Endothelial cell (in vitro differentiated cells): ENCODE results near the gene MGAT3. TPM values are rescaled to one million over a fixed set of nuclear protein-coding genes. Genes with fewer than 3 reads are reported as not detected.

Experiments
- DNase-seq: peaks from one replicate; pipeline ENCODE4 v3.0.0; 2021; ENCODE audit warnings: low spot score
- H3K27ac Mint-ChIP-seq: one replicate; pipeline ENCODE4 v1.8.0; 2021; ENCODE audit warnings: mixed read lengths, inconsistent platforms; ENCODE audit not compliant: unreplicated experiment
- H3K27me3 Mint-ChIP-seq: one replicate; pipeline ENCODE4 v1.8.0; 2021; ENCODE audit warnings: mild to moderate bottlenecking, moderate library complexity, mixed read lengths, inconsistent platforms; ENCODE audit not compliant: unreplicated experiment
- H3K36me3 Mint-ChIP-seq: one replicate; pipeline ENCODE4 v1.8.0; 2021; ENCODE audit warnings: mild to moderate bottlenecking, low read depth, mixed read lengths, inconsistent platforms; ENCODE audit not compliant: unreplicated experiment
- H3K4me1 Mint-ChIP-seq: one replicate; pipeline ENCODE4 v1.8.0; 2021; ENCODE audit warnings: mild to moderate bottlenecking, mixed read lengths, inconsistent platforms; ENCODE audit not compliant: unreplicated experiment
- H3K4me3 Mint-ChIP-seq: one replicate; pipeline ENCODE4 v1.8.0; 2021; ENCODE audit warnings: mild to moderate bottlenecking, mixed read lengths, inconsistent platforms; ENCODE audit not compliant: unreplicated experiment
- H3K9me3 Mint-ChIP-seq: one replicate; pipeline ENCODE4 v1.8.0; 2021; ENCODE audit warnings: mixed read lengths, inconsistent platforms; ENCODE audit not compliant: unreplicated experiment
- CTCF ChIP-seq: fragments of 200-600 bp; sonication (generic); IDR thresholded peaks from one replicate; pipeline ENCODE4 v1.5.0; 2021; ENCODE audit warnings: antibody characterized with exemption; ENCODE audit not compliant: unreplicated experiment
- total RNA-seq: library from RNA; stranded (reverse); fragmentation: NEBNext Ultra II Directional; extraction: Animal tissue kit (Norgen Biotek cat#: 25700); gene quantifications from one replicate; pipeline ENCODE4 v1.2.1, GENCODE V29; 2021; ENCODE audit not compliant: unreplicated experiment

Gene MGAT3
- total RNA-seq, 1 donor from 2014 or later, result 0.87 TPM

- no peaks in the 10 kb centered on the region for H3K9me3 Mint-ChIP-seq
- DNase-seq, result no peak
Measured at GRCh38 chr22:39526736-39527171, 69.9 kb downstream of the MGAT3 start.

GRCh38 chr22:39527481-39527961 is 70.7 kb downstream of the MGAT3 start:
- Mint-ChIP-seq H3K4me1 (peaks cover 57% of the 10 kb centered on the region), H3K36me3 (peaks cover 32% of the 10 kb centered on the region), H3K27ac (no peak overlapping the region), H3K4me3 (peak overlapping the region; percentile 59), H3K9me3 (no peaks in the 10 kb centered on the region), H3K27me3 (peaks cover 7% of the 10 kb centered on the region)
- DNase-seq, result no peak
- TF ChIP-seq CTCF, result no peak

More at GRCh38 chr22:39526736-39527171, 69.9 kb downstream of the MGAT3 start:
- H3K36me3 Mint-ChIP-seq, result peaks cover 40% of the 10 kb centered on the region
- no peak for TF ChIP-seq CTCF
- H3K27ac Mint-ChIP-seq, result no peak overlapping the region
- peaks cover 60% of the 10 kb centered on the region for H3K4me1 Mint-ChIP-seq
- peaks cover 9% of the 10 kb centered on the region for H3K27me3 Mint-ChIP-seq
- no peak overlapping the region for H3K4me3 Mint-ChIP-seq

DNA sequence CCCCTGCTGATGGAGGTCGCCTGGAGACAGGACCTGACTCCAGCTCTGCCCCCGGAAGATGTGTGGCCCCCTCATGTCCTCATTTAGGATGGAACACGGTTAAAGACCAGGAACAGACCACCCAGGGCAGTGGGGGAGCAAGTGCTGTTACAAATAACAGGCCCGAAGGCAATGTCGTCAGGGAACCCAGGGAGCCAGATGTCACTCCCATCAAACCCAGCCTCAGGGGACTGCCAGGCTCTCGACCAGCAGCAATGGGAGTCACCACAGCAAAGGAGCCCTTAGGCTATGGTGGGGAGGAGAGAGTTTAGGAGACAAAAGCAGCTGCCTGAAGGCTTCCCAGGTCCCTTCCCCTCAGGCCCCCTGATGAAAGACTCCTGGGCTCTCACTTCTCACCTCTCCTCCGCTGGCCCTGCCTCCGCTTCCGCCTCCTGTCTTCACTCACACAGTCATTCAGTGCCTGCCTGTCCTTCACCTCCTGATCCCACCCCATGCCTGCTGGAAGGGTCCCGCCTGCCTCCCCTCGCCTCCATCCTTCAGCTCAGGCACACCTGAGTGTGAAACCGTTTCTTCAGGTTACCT is 71.4 kb downstream of the MGAT3 start:
- Mint-ChIP-seq H3K4me3 (no peak overlapping the region), H3K27me3 (peaks cover 2% of the 10 kb centered on the region), H3K27ac (no peak overlapping the region), H3K4me1 (peaks cover 56% of the 10 kb centered on the region), H3K36me3 (peaks cover 26% of the 10 kb centered on the region), H3K9me3 (no peaks in the 10 kb centered on the region)
- no peak for DNase-seq
- no peak for TF ChIP-seq CTCF

DNA sequence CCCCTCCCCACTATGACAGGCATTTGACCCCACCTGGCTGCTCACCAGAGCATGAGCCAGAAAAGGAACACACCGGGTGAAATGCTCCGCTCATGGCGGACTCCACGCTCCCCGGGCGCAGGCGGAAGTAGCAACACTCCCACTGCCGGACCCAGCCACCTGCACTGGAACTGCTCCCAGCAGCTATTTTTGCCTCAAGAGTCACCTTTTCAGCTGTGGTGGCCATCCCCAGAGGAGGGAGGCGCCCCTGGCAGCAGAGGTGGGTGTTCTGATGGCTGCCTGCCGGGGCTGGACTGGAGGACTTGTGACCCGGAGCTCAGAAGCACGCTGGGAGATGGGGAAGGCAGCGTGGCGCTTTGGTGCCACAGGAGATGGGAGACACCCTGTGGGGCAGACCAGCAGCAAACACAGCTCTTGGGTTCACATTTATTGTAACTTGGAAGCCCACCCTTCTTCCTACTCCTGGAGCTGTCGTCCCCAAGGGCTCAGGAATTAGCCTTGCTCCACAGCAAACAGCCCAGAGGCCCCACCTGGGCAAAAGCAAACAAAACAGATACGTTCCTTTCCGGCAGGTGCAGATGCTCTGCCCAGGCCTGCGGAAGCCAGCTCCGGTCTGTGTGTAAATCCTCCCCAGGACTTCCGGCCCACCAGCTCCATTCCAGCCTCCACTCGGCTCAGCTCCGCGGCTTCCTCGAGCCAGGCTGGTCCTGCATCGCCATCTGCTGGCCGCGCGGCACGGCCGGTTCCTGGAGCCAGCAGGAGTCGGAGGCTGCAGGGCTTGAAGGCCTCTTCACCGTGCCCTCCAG is 72.1 kb downstream of the MGAT3 start:
- Mint-ChIP-seq H3K36me3 (peaks cover 22% of the 10 kb centered on the region), H3K4me3 (no peak overlapping the region), H3K27ac (no peak overlapping the region), H3K4me1 (peaks cover 55% of the 10 kb centered on the region), H3K27me3 (no peaks in the 10 kb centered on the region), H3K9me3 (no peaks in the 10 kb centered on the region)
- DNase-seq, result peak; percentile 93
- peak; percentile 86 for TF ChIP-seq CTCF

DNA sequence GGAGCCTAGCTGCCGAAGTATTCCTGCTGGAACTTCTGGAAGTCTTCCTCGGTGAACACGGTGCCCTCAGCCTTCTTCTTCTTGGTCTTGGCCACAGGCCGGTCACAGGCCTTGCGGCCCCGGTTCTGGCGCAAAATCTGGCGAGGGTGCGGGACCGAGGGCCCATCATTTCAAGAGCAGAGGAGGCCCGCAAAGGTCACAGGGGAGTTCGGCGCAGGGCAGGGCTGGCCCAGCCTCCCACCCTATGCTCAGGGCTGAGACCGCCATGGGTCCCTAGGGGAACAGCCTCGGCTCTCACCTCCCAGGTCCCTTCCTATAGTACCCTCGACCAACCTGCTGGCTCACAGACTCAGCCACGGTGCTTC is 72.7 kb downstream of the MGAT3 start:
- DNase-seq, result no peak
- Mint-ChIP-seq H3K9me3 (no peaks in the 10 kb centered on the region), H3K4me3 (no peak overlapping the region), H3K27me3 (peaks cover 3% of the 10 kb centered on the region), H3K4me1 (peaks cover 58% of the 10 kb centered on the region), H3K27ac (no peak overlapping the region), H3K36me3 (peaks cover 22% of the 10 kb centered on the region)
- peak; percentile 6 for TF ChIP-seq CTCF
